Choroid plexus epithelial cell (primary cell): ENCODE results near the gene SNIP1.

ENCODE experiments used
- DNase-seq: peaks from one replicate; pipeline ENCODE4 v3.0.0-alpha.2; 2010; ENCODE audit warnings: low read depth
- H3K4me3 ChIP-seq: 2 replicates; pipeline ENCODE4 v1.5.1; 2011; ENCODE audit warnings: low read depth, mild to moderate bottlenecking, control low read depth, low read length, moderate library complexity
- CTCF ChIP-seq: conservative IDR thresholded peaks from 2 replicates; pipeline ENCODE4 v1.5.1; 2011; ENCODE audit warnings: low read depth, mild to moderate bottlenecking, control low read depth, inconsistent platforms, low read length, moderate library complexity

SNIP1 gene

GRCh38 chr1:37486680-37487618 is 67.1 kb downstream of the SNIP1 start:
- TF ChIP-seq CTCF: peak; percentile 99
- peak; percentile 77 for DNase-seq
- H3K4me3 ChIP-seq: no peak overlapping the region

- no peak for DNase-seq
- TF ChIP-seq CTCF: no peak
- no peak overlapping the region for H3K4me3 ChIP-seq
Measured at GRCh38 chr1:37485902-37486679, 68.0 kb downstream of the SNIP1 start.
